Liver (tissue), 9 donors: ENCODE data around the gene EEFSEC. TPM values are rescaled to one million over a fixed set of nuclear protein-coding genes. Genes with fewer than 3 reads are reported as not detected.

Experiments
- DNase-seq: peaks from one replicate; pipeline ENCODE4 v3.0.0-alpha.2; 2017; ENCODE audit warnings: low spot score
- H3K27ac ChIP-seq, 2 donors: one replicate each; pipeline ENCODE4 v1.7.0; 2013; ENCODE audit warnings: inconsistent platforms in 2 of 2, low read length in 2 of 2, control low read depth in 1 of 2, low read depth in 1 of 2, mild to moderate bottlenecking in 1 of 2
- H3K27me3 ChIP-seq, 4 donors: one replicate each; pipeline versions ENCODE4 v1.6.1 to v1.7.0; 2013; ENCODE audit warnings: low read length in 3 of 4, inconsistent platforms in 1 of 4, mild to moderate bottlenecking in 1 of 4, moderate library complexity in 1 of 4; ENCODE audit not compliant: control insufficient read depth in 4 of 4, insufficient read depth in 4 of 4
- H3K36me3 ChIP-seq, 4 donors: one replicate each; pipeline versions ENCODE4 v1.6.1 to v1.7.0; 2013; ENCODE audit warnings: low read length in 3 of 4, mild to moderate bottlenecking in 3 of 4, low read depth in 1 of 4, moderate library complexity in 1 of 4; ENCODE audit not compliant: control insufficient read depth in 4 of 4, insufficient read depth in 3 of 4
- H3K4me1 ChIP-seq, 4 donors: one replicate each; pipeline versions ENCODE4 v1.6.1 to v1.7.0; 2013; ENCODE audit warnings: low read length in 3 of 4, mild to moderate bottlenecking in 3 of 4, moderate library complexity in 1 of 4; ENCODE audit not compliant: control insufficient read depth in 4 of 4, insufficient read depth in 4 of 4
- H3K4me3 ChIP-seq, 3 donors: one replicate each; pipeline versions ENCODE4 v1.6.1 to v1.7.0; 2013; ENCODE audit warnings: low read length in 3 of 3, control low read depth in 1 of 3, low read depth in 1 of 3, mild to moderate bottlenecking in 1 of 3
- H3K9ac ChIP-seq, 2 donors: one replicate each; pipeline ENCODE4 v1.7.0; 2013; ENCODE audit warnings: low read length in 2 of 2, mild to moderate bottlenecking in 2 of 2, moderate library complexity in 2 of 2, control low read depth in 1 of 2, low read depth in 1 of 2
- H3K9me3 ChIP-seq, 4 donors: one replicate each; pipeline versions ENCODE4 v1.6.1 to v1.7.0; 2013; ENCODE audit warnings: low read length in 3 of 4; ENCODE audit not compliant: control insufficient read depth in 4 of 4
- CTCF ChIP-seq: fragments of 150-350 bp; IDR thresholded peaks from 2 replicates; pipeline ENCODE4 v1.5.1; 2017; ENCODE audit warnings: improper control_type of control experiment, low read depth, low read length; ENCODE audit not compliant: missing input control
- FOXA1 ChIP-seq: IDR thresholded peaks from 2 replicates; pipeline ENCODE4 v1.6.1; 2016; ENCODE audit warnings: antibody characterized with exemption
- FOXA2 ChIP-seq: IDR thresholded peaks from 2 replicates; pipeline ENCODE4 v1.6.1; 2016; ENCODE audit warnings: antibody characterized with exemption
- GABPA ChIP-seq, 2 donors: IDR thresholded peaks in 1 of 2; conservative IDR thresholded peaks in 1 of 2; 2 replicates each; pipeline ENCODE4 v1.6.1; 2016; ENCODE audit warnings: antibody characterized with exemption in 2 of 2, mild to moderate bottlenecking in 1 of 2, moderate library complexity in 1 of 2
- HNF4A ChIP-seq, 2 donors: conservative IDR thresholded peaks; 2 replicates each; pipeline ENCODE4 v1.6.1; 2016; ENCODE audit warnings: antibody characterized with exemption in 2 of 2, mild to moderate bottlenecking in 2 of 2
- HNF4G ChIP-seq: IDR thresholded peaks from 2 replicates; pipeline ENCODE4 v1.6.1; 2016; ENCODE audit warnings: antibody characterized with exemption
- JUND ChIP-seq, 2 donors: IDR thresholded peaks; 2 replicates each; pipeline ENCODE4 v1.6.1; 2016; ENCODE audit warnings: antibody characterized with exemption in 2 of 2
- MAX ChIP-seq: IDR thresholded peaks from 2 replicates; pipeline ENCODE4 v1.6.1; 2016; ENCODE audit warnings: antibody characterized with exemption
- NR2F2 ChIP-seq: IDR thresholded peaks from 2 replicates; pipeline ENCODE4 v1.6.1; 2016; ENCODE audit warnings: antibody characterized with exemption
- RAD21 ChIP-seq, 2 donors: IDR thresholded peaks; 2 replicates each; pipeline ENCODE4 v1.6.1; 2016; ENCODE audit warnings: antibody characterized with exemption in 2 of 2, mild to moderate bottlenecking in 2 of 2
- RXRA ChIP-seq, 2 donors: IDR thresholded peaks; 2 replicates each; pipeline ENCODE4 v1.6.1; 2017 to 2018; ENCODE audit warnings: antibody characterized with exemption in 2 of 2, mild to moderate bottlenecking in 1 of 2
- SP1 ChIP-seq: IDR thresholded peaks from 2 replicates; pipeline ENCODE4 v1.6.1; 2018; ENCODE audit warnings: antibody characterized with exemption, mild to moderate bottlenecking
- TAF1 ChIP-seq: conservative IDR thresholded peaks from 2 replicates; pipeline ENCODE4 v1.6.1; 2016; ENCODE audit warnings: antibody characterized with exemption, mild to moderate bottlenecking
- YY1 ChIP-seq: IDR thresholded peaks from 2 replicates; pipeline ENCODE4 v1.6.1; 2016; ENCODE audit warnings: antibody characterized with exemption, mild to moderate bottlenecking
- WGBS: extraction: QIAGEN DNeasy Blood & Tissue Kit; methylation state at CpG from one replicate; pipeline ENCODE4 v1.1.7; 2013; 5-methylcytosine and 5-hydroxymethylcytosine counted together
- polyA plus RNA-seq, 2 donors: library from polyadenylated mRNA; stranded (reverse) in 1 of 2; unstranded in 1 of 2; fragments of 200-250 nt in 1 of 2; fragments of >200 nt in 1 of 2; fragmentation: Nextera tagmentation in 1 of 2; extraction: Ambion mirVana in 1 of 2; gene quantifications; one replicate each; pipeline versions ENCODE4 v1.2.1 to v1.2.3, GENCODE V29; 2013 to 2015
- total RNA-seq, 2 donors: library from RNA; depleted of rRNA; stranded (reverse); fragments of >200 nt; gene quantifications; one replicate each; pipeline ENCODE4 v1.2.3, GENCODE V29; 2014
- TF ChIP-seq, protein P1 (sequence below): IDR thresholded peaks from 2 replicates; pipeline ENCODE4 v1.6.1; 2016; ENCODE audit warnings: antibody characterized with exemption, mild to moderate bottlenecking
- TF ChIP-seq, protein P2 (sequence below): IDR thresholded peaks from 2 replicates; pipeline ENCODE4 v1.6.1; 2016; ENCODE audit warnings: antibody characterized with exemption
- donor health status: healthy.
- donor health status: healthy.
- donor health status: healthy.
- donor health status: healthy.
- donor health status: healthy.

Gene EEFSEC
- total and polyA plus RNA-seq, 4 donors = 8.4 to 13.1 (median 10.7) TPM

DNA sequence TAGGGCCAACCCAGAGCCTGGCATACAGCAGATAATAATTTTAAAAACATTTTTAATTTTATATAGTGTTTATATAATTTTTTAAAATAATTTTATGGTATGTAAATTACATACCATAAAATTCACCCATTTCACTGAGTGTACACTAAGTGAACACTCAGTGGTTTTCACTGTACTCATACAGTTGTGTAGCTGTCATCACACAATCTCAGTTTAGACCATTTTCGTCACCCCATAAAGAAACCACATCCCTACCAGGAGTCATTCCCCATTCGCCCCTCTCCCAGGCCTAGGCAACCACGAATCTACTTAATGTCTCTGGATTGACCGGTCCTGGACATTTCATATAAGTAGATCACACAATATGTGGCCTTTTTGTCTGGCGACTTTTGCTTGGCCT lies 10.2 kb downstream of the EEFSEC start:
- no peak overlapping the region for H3K4me3 ChIP-seq
- peaks cover 0 to 3% (median 0%) of the 10 kb centered on the region in 4 donors for H3K36me3 ChIP-seq
- no peaks in the 10 kb centered on the region for H3K27me3 ChIP-seq
- H3K9ac ChIP-seq = no peak overlapping the region
- peaks cover 5 to 21% (median 19%) of the 10 kb centered on the region in 4 donors for H3K4me1 ChIP-seq
- H3K9me3 ChIP-seq = no peaks in the 10 kb centered on the region
- no peak for DNase-seq
- 95% methylated on average over 5 of the region's 5 CpGs for WGBS
- H3K27ac ChIP-seq = no peak overlapping the region
- TF ChIP-seq GABPA (IDR thresholded peaks at IDR 0.05 in 1 of 2, conservative IDR thresholded peaks at IDR 0.05 in 1 of 2) (no peak), JUND (IDR thresholded peaks at IDR 0.05) (no peak), RXRA (IDR thresholded peaks at IDR 0.05) (no peak), NR2F2 (no peak), HNF4G (no peak), SP1 (no peak), MAX (no peak), TAF1 (no peak), HNF4A (conservative IDR thresholded peaks at IDR 0.05) (no peak), RAD21 (IDR thresholded peaks at IDR 0.05) (no peak), FOXA1 (no peak)
- TF ChIP-seq, protein P1, sequence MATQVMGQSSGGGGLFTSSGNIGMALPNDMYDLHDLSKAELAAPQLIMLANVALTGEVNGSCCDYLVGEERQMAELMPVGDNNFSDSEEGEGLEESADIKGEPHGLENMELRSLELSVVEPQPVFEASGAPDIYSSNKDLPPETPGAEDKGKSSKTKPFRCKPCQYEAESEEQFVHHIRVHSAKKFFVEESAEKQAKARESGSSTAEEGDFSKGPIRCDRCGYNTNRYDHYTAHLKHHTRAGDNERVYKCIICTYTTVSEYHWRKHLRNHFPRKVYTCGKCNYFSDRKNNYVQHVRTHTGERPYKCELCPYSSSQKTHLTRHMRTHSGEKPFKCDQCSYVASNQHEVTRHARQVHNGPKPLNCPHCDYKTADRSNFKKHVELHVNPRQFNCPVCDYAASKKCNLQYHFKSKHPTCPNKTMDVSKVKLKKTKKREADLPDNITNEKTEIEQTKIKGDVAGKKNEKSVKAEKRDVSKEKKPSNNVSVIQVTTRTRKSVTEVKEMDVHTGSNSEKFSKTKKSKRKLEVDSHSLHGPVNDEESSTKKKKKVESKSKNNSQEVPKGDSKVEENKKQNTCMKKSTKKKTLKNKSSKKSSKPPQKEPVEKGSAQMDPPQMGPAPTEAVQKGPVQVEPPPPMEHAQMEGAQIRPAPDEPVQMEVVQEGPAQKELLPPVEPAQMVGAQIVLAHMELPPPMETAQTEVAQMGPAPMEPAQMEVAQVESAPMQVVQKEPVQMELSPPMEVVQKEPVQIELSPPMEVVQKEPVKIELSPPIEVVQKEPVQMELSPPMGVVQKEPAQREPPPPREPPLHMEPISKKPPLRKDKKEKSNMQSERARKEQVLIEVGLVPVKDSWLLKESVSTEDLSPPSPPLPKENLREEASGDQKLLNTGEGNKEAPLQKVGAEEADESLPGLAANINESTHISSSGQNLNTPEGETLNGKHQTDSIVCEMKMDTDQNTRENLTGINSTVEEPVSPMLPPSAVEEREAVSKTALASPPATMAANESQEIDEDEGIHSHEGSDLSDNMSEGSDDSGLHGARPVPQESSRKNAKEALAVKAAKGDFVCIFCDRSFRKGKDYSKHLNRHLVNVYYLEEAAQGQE = no peak
- TF ChIP-seq, protein P2, sequence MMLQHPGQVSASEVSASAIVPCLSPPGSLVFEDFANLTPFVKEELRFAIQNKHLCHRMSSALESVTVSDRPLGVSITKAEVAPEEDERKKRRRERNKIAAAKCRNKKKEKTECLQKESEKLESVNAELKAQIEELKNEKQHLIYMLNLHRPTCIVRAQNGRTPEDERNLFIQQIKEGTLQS = no peak

- Histone ChIP-seq H3K36me3 (no peaks in the 10 kb centered on the region), H3K27me3 (no peaks in the 10 kb centered on the region), H3K27ac (peak overlapping the region in 1 of 2 donors; percentile 81), H3K9me3 (no peaks in the 10 kb centered on the region), H3K4me3 (no peak overlapping the region), H3K9ac (no peak overlapping the region), H3K4me1 (peaks cover 7 to 45% (median 36%) of the 10 kb centered on the region in 4 donors)
- 86% methylated on average over 5 of the region's 5 CpGs for WGBS
- no peak for DNase-seq
- TF ChIP-seq HNF4G = no peak
These were observed 13.7 kb downstream of the EEFSEC start for GRCh38 chr3:128166971-128167453.

- Histone ChIP-seq H3K36me3 (no peaks in the 10 kb centered on the region), H3K27me3 (no peaks in the 10 kb centered on the region), H3K9ac (no peak overlapping the region), H3K9me3 (no peaks in the 10 kb centered on the region), H3K4me1 (peaks cover 7 to 45% (median 36%) of the 10 kb centered on the region in 4 donors), H3K4me3 (peak overlapping the region in 1 of 3 donors; percentile 5), H3K27ac (peak overlapping the region; percentile 46 to 81)
- DNase-seq = no peak
- 65% methylated on average over 8 of the region's 8 CpGs for WGBS
- TF ChIP-seq YY1 (no peak), GABPA (IDR thresholded peaks at IDR 0.05 in 1 of 2, conservative IDR thresholded peaks at IDR 0.05 in 1 of 2) (no peak), NR2F2 (no peak), RXRA (IDR thresholded peaks at IDR 0.05) (no peak), CTCF (no peak), HNF4G (no peak), HNF4A (conservative IDR thresholded peaks at IDR 0.05) (no peak), TAF1 (no peak), FOXA2 (no peak), RAD21 (IDR thresholded peaks at IDR 0.05) (no peak), MAX (no peak)
- TF ChIP-seq, protein P2 = no peak
These were observed 14.3 kb downstream of the EEFSEC start for GRCh38 chr3:128167646-128167972.
